GM12874 (cell line): Measurements from ENCODE around the gene CYLD.

ENCODE experiments used
- CTCF ChIP-seq: IDR thresholded peaks from 2 replicates; pipeline ENCODE4 v1.5.1; 2011; ENCODE audit warnings: low read depth, mild to moderate bottlenecking, control low read depth, low read length, moderate library complexity; ENCODE audit not compliant: insufficient read depth

CYLD gene

GRCh38 chr16:50837324-50837723, 95.4 kb downstream of the CYLD start:
- TF ChIP-seq CTCF: no peak

DNA sequence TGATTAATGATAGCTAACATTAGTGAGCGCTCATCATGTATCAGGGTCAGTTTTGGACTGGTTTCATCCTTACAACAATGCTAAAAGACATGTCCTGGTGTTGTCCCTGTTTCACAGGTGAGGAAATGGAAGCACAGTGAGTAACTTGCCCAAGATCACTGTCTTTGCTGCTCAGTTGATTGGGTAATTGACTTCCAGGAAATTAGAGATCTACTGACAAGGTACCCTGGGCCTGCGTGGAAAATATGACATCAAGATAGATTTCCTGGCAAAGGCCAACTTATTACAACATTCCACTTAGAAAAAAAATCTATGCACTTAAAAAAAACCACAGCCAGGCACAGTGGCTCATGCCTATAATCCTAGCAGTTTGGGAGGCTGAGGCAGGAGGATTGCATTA, 96.3 kb downstream of the CYLD start:
- TF ChIP-seq CTCF: no peak

- no peak for TF ChIP-seq CTCF
Measured at GRCh38 chr16:50838885-50839284, 97.0 kb downstream of the CYLD start.

GRCh38 chr16:50839356-50839755, 97.5 kb downstream of the CYLD start:
- no peak for TF ChIP-seq CTCF

DNA sequence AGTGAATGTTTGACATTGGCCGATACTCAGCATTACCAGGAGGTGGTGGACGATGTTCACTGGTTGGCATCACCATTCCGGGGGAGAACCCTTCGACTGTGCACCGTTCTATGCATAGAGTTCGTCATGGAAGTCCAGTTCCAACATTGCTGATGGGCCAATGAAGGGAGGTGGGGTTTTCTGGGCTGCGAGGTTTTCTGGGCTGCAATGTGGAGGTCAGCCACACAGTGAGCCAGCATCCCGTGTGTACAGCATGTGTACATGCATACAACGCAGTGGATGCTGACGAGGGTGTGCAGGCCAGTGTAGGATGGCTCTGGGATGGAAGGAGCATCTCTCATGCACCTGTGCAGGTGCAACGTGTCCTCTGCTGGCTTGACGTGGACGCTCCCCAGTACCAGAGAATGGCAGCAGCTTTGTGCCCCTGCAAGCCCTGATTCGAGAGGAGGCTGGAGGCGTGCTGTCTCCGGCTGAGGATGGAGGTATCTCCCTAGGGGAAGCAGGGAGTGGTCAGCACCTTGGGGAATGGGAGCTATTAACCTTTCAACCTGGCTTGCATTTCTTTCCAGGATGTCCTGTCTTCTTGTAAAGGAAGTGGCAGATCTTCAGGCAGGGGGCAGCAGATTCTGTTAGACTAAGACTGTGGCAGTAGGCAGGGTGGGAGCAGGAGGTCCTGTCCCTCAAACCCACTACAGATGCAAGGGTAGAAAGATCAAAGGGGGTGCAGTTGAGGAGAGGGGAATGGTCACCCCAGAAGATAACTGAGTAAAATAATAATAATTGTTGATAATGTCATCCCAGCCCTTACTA, 98.2 kb downstream of the CYLD start:
- TF ChIP-seq CTCF: no peak

DNA sequence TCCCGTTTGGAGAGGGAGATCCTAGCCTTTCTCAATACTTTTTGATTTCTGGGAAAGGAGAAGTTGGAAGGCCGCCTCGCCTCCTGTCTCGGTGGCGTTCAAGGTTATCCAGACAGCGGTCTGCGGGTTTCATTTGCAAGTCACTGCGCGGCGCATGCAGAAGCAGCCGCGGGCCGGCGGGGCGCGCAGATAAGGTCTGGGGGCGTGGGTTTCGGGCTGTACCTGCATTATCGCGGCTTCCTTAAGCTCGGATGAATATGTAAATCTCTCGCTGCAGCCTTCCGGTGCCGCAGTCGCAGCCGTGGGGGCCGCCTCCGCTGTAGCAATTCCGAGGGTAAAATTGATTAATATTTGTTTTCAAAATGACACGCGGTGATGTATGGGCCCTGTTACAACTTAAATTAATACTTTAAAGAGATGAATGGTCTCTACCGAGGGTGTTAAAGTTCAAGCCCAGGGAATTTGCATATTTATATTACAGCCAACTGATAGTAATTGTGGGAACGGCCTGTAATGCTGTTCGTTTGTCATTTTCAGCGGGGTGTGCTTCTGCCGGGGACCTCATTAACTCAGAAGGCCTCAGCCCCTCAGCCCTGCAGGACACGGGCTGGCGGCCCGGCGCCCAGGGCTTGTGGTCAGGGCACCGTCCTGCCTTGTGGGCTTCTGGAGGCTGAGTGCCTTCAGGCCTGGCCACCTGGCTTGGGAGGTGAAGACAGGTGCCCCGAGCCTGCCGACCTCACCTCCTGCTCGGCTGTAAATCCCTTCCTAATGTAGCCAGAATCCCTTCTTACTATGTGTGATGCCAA, 99.4 kb downstream of the CYLD start:
- TF ChIP-seq CTCF: no peak

DNA sequence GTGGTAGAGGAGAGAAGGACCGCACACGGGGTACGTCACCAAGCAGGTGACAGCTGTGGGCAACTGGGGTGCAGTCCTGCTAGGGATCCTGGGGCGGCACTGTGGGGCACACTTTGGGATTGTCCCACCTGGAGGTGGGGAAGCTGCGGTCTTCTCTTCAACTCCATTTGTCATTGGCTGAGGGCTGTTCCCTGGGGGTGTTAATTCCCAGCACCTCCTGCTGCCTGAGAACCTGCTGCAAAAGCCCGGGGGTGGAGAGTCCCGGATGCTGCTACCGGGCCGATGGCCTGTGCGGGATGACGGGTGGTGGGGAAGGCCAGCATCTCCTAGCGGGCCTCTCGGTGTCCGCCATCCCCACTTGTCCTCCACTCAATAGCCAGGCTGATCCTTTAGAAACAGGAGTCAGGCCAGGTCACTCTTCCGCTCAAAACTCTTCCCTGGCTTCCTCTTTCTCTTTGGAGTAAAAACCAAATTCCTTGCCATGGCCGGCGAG, 100.2 kb downstream of the CYLD start:
- no peak for TF ChIP-seq CTCF
